ENCODE measurements around the gene ADAP1.

Gene ADAP1

GRCh38 chr7:853366-854117, 100.9 kb downstream of the ADAP1 start:
- no peak for DNase-seq

- DNase-seq = no peak
Observed at GRCh38 chr7:851204-851603, 103.3 kb downstream of the ADAP1 start.

GRCh38 chr7:849781-850180, 104.7 kb downstream of the ADAP1 start:
- no peak for DNase-seq

GRCh38 chr7:849145-849544, 105.3 kb downstream of the ADAP1 start:
- no peak for DNase-seq
